ENCODE results near the gene UBLCP1. TPM values are rescaled to one million over a fixed set of nuclear protein-coding genes. Genes with fewer than 3 reads are reported as not detected.

Gene UBLCP1
- total and polyA plus RNA-seq, 12 donors: 11.3 to 27.2 (median 21.2) TPM

DNA sequence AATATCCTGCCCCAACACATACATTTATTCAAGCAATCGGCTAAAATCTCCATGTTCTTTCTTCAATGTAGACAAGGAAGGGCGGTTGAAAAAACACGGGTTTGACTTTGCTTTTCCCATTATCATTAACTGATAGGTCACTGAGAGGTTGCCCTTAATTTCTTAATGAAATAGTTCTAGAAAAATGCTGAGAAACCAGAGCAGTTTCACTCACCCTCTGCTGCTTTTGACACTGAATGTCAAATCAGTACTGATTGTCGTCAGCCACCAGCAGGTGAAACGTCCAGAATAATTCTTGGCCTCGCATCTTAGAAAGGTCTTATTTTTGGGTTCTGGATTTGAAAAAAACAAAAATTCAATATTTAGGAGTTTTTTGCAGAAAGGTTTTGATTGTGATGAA, 59.1 kb downstream of the UBLCP1 start:
- 88 to 90% (median 89%) methylated on average over 6 of the region's 6 CpGs for WGBS, 4 donors
- no peak overlapping the region for H3K4me3 ChIP-seq
- H3K36me3 ChIP-seq (replicated peaks in 1 of 2): no peaks in the 10 kb centered on the region
- DNase-seq: no peak
- no peaks in the 10 kb centered on the region for H3K27me3 ChIP-seq
- no peak overlapping the region for H3K27ac ChIP-seq
- intact Hi-C loops (cut with DNase I): loop anchor here in 1 of 2 donors (10.0 kb wide), 1 partner anchor 113 kb away; no protein-coding TSS in a partner anchor
- no peaks in the 10 kb centered on the region for H3K4me1 ChIP-seq (replicated peaks in 1 of 2)
- H3K9me3 ChIP-seq (replicated peaks in 1 of 3): no peaks in the 10 kb centered on the region
- TF ChIP-seq, protein P1, sequence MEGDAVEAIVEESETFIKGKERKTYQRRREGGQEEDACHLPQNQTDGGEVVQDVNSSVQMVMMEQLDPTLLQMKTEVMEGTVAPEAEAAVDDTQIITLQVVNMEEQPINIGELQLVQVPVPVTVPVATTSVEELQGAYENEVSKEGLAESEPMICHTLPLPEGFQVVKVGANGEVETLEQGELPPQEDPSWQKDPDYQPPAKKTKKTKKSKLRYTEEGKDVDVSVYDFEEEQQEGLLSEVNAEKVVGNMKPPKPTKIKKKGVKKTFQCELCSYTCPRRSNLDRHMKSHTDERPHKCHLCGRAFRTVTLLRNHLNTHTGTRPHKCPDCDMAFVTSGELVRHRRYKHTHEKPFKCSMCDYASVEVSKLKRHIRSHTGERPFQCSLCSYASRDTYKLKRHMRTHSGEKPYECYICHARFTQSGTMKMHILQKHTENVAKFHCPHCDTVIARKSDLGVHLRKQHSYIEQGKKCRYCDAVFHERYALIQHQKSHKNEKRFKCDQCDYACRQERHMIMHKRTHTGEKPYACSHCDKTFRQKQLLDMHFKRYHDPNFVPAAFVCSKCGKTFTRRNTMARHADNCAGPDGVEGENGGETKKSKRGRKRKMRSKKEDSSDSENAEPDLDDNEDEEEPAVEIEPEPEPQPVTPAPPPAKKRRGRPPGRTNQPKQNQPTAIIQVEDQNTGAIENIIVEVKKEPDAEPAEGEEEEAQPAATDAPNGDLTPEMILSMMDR (IDR thresholded peaks at IDR 0.05): no peak
- no peak for TF ChIP-seq POLR2A (IDR thresholded peaks at IDR 0.05)

DNA sequence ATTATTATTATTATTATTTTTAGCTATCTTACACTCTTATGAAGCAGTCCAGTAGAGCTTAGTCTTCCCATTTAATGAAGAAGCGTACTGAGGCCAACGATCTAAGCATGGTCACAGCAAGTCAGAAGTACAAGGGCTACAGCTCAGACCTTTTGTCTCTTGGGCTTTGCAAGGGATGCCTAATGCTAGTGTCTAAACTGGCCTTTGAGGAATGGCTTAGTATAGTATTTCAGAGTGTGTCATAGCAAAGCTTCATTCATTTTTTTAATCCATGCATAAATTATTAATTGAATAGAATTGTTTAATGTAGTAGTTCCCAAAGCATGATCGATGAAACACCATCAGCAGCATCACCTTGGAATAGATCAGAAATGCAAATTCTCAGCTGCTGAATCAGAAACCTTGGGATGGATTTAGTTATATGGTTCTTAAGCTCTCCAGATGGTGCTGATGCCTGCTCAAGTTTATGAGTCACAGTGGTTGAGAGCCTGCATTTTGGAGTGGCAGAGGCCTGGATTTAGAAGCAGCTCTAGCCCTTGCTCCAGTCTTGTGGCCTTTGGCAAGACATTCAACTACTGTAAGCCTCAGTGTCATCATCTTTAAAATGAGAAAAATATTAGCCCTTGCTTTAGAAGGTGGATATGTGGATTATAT, 61.1 kb downstream of the UBLCP1 start:
- Histone ChIP-seq H3K27me3 (no peaks in the 10 kb centered on the region), H3K9me3 (replicated peaks in 1 of 3) (no peaks in the 10 kb centered on the region), H3K27ac (no peak overlapping the region), H3K4me3 (no peak overlapping the region), H3K36me3 (replicated peaks in 1 of 2) (no peaks in the 10 kb centered on the region), H3K4me1 (replicated peaks in 1 of 2) (no peaks in the 10 kb centered on the region)
- intact Hi-C loops (cut with DNase I): loop anchor here in 1 of 2 donors (10.0 kb wide), 1 partner anchor 111 kb away; no protein-coding TSS in a partner anchor
- TF ChIP-seq POLR2A (IDR thresholded peaks at IDR 0.05): no peak
- TF ChIP-seq, protein P1 (IDR thresholded peaks at IDR 0.05): no peak
- 86 to 94% (median 91%) methylated on average over 3 of the region's 3 CpGs for WGBS, 4 donors
- DNase-seq: no peak

GRCh38 chr5:159324986-159325385, 61.9 kb downstream of the UBLCP1 start:
- H3K9me3 ChIP-seq (replicated peaks in 1 of 3): no peaks in the 10 kb centered on the region
- no peaks in the 10 kb centered on the region for H3K4me1 ChIP-seq (replicated peaks in 1 of 2)
- no peak overlapping the region for H3K27ac ChIP-seq
- no peaks in the 10 kb centered on the region for H3K27me3 ChIP-seq
- no peak overlapping the region for H3K4me3 ChIP-seq
- no peaks in the 10 kb centered on the region for H3K36me3 ChIP-seq (replicated peaks in 1 of 2)
- intact Hi-C loops (cut with DNase I): loop anchor here in 1 of 2 donors (10.0 kb wide), 1 partner anchor 110 kb away; no protein-coding TSS in a partner anchor
- 67 to 88% (median 78%) methylated on average over 4 of the region's 4 CpGs for WGBS, 4 donors
- no peak for DNase-seq
- no peak for TF ChIP-seq POLR2A (IDR thresholded peaks at IDR 0.05)
- TF ChIP-seq, protein P1 (IDR thresholded peaks at IDR 0.05): no peak

DNA sequence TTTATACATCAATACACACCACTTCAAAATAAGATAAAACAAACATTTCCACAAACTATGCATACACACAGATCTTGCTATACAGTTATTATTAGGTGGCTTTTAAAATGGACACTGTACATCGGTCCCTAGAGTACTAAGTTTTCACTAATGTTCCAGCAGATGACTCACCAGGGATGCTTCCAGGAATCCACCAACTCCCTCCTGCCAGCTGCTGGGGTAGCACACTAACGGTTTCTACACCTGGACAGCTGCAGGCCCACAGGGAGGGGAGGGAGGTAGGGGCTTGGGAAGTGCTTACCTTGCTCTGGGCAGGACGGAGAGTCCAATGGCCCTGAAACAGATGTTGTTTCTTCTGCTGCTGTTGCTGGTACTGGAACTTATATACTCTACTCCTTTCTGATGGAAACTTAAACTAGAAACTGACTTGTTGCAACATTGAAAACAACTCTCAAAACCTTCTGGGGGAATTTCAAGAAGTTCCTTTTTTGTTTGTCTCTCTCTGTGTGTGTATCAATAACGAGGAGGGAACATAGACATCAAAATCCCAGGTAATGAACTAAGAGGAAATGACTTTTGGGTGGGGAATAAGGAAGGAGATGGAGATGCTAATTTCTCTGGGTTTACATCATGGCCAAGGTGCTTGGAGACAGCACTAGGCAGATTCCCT, 67.2 kb downstream of the UBLCP1 start, which contains the start of gene IL12B:
Gene IL12B, minus strand, starts transcription at position 357 of the 670 bp plus-strand sequence. CDS start 3,705 bp downstream, outside the sequence.
- Histone ChIP-seq H3K9me3 (replicated peaks in 1 of 3) (no peaks in the 10 kb centered on the region), H3K27me3 (no peaks in the 10 kb centered on the region), H3K36me3 (replicated peaks in 1 of 2) (no peaks in the 10 kb centered on the region), H3K27ac (no peak within 1 kb of the TSS), H3K4me3 (peak within 1 kb of the TSS in 1 of 4 donors; percentile 55), H3K4me1 (replicated peaks in 1 of 2) (peaks cover 0 to 11% of the 10 kb centered on the region in 2 donors)
- intact Hi-C loops (cut with DNase I): no loop called here
- peak in 2 of 7 donors; percentile 40 to 43 for DNase-seq
- TF ChIP-seq, protein P1 (IDR thresholded peaks at IDR 0.05): no peak
- no peak for TF ChIP-seq POLR2A (IDR thresholded peaks at IDR 0.05)
- WGBS, 4 donors: 34 to 53% (median 46%) methylated on average over 4 of the region's 4 CpGs
